ENCODE data around the gene KSR1. TPM values are rescaled to one million over a fixed set of nuclear protein-coding genes. Genes with fewer than 3 reads are reported as not detected.

Gene KSR1
- total RNA-seq, 2 donors from 2014 or later: 33.7 to 46.3 TPM

GRCh38 chr17:27438348-27438998 lies 17.8 kb upstream of the KSR1 start:
- no peaks in the 10 kb centered on the region for H3K27me3 Mint-ChIP-seq (ENCODE audit: insufficient read depth)
- H3K36me3 ChIP-seq (ENCODE audit: control insufficient read depth, insufficient read depth, low read length): no peaks in the 10 kb centered on the region
- H3K27ac ChIP-seq (ENCODE audit: low read depth, low read length): no peak overlapping the region
- no peaks in the 10 kb centered on the region for H3K9me3 ChIP-seq (ENCODE audit: control insufficient read depth, low read length)
- no peak overlapping the region for H3K9ac ChIP-seq (ENCODE audit: extremely low read depth, low read length, poor library complexity, severe bottlenecking)
- H3K36me3 Mint-ChIP-seq (ENCODE audit: low read depth): no peaks in the 10 kb centered on the region
- H3K27ac Mint-ChIP-seq: no peak overlapping the region
- TF ChIP-seq CTCF (conservative IDR thresholded peaks at IDR 0.05): no peak
- DNase-seq: no peak
- H3K4me3 Mint-ChIP-seq: no peak overlapping the region
- H3K9me3 Mint-ChIP-seq: no peaks in the 10 kb centered on the region
- H3K4me3 ChIP-seq (ENCODE audit: low read length): no peak overlapping the region
- H3K4me1 Mint-ChIP-seq: no peaks in the 10 kb centered on the region
- no peaks in the 10 kb centered on the region for H3K4me1 ChIP-seq (ENCODE audit: control insufficient read depth, insufficient read depth, low read length)
- whole genome bisulfite sequencing, 2 experiments (ENCODE audit: insufficient coverage in 1 of 2, insufficient read length in 1 of 2): 93% methylated on average over 7 to 10 of the region's 10 CpGs
- H3K27me3 ChIP-seq (ENCODE audit: control insufficient read depth, insufficient read depth, low read length, poor library complexity, severe bottlenecking): no peaks in the 10 kb centered on the region

GRCh38 chr17:27439342-27439741 lies 16.9 kb upstream of the KSR1 start:
- Mint-ChIP-seq H3K27me3 (ENCODE audit: insufficient read depth) (no peaks in the 10 kb centered on the region), H3K4me3 (no peak overlapping the region), H3K36me3 (ENCODE audit: low read depth) (no peaks in the 10 kb centered on the region), H3K27ac (no peak overlapping the region), H3K4me1 (no peaks in the 10 kb centered on the region), H3K9me3 (no peaks in the 10 kb centered on the region)
- no peaks in the 10 kb centered on the region for H3K27me3 ChIP-seq (ENCODE audit: control insufficient read depth, insufficient read depth, low read length, poor library complexity, severe bottlenecking)
- H3K9me3 ChIP-seq (ENCODE audit: control insufficient read depth, low read length): no peaks in the 10 kb centered on the region
- no peak for TF ChIP-seq CTCF (conservative IDR thresholded peaks at IDR 0.05)
- H3K27ac ChIP-seq (ENCODE audit: low read depth, low read length): no peak overlapping the region
- no peaks in the 10 kb centered on the region for H3K36me3 ChIP-seq (ENCODE audit: control insufficient read depth, insufficient read depth, low read length)
- H3K4me3 ChIP-seq (ENCODE audit: low read length): no peak overlapping the region
- H3K4me1 ChIP-seq (ENCODE audit: control insufficient read depth, insufficient read depth, low read length): no peaks in the 10 kb centered on the region
- H3K9ac ChIP-seq (ENCODE audit: extremely low read depth, low read length, poor library complexity, severe bottlenecking): no peak overlapping the region
- DNase-seq: no peak
- 65 to 73% methylated on average over 4 of the region's 4 CpGs for WGBS, 2 experiments (ENCODE audit: insufficient coverage in 1 of 2, insufficient read length in 1 of 2)

- Mint-ChIP-seq H3K27ac (no peak overlapping the region), H3K27me3 (ENCODE audit: insufficient read depth) (peaks cover 8% of the 10 kb centered on the region), H3K4me1 (no peaks in the 10 kb centered on the region), H3K4me3 (no peak overlapping the region), H3K36me3 (ENCODE audit: low read depth) (no peaks in the 10 kb centered on the region), H3K9me3 (no peaks in the 10 kb centered on the region)
- WGBS, 2 experiments (ENCODE audit: insufficient coverage in 1 of 2, insufficient read length in 1 of 2): 52 to 65% methylated on average over 4 to 5 of the region's 5 CpGs
- no peaks in the 10 kb centered on the region for H3K9me3 ChIP-seq (ENCODE audit: control insufficient read depth, low read length)
- no peaks in the 10 kb centered on the region for H3K36me3 ChIP-seq (ENCODE audit: control insufficient read depth, insufficient read depth, low read length)
- no peak overlapping the region for H3K27ac ChIP-seq (ENCODE audit: low read depth, low read length)
- DNase-seq: no peak
- H3K4me3 ChIP-seq (ENCODE audit: low read length): no peak overlapping the region
- H3K4me1 ChIP-seq (ENCODE audit: control insufficient read depth, insufficient read depth, low read length): no peaks in the 10 kb centered on the region
- H3K9ac ChIP-seq (ENCODE audit: extremely low read depth, low read length, poor library complexity, severe bottlenecking): no peak overlapping the region
- no peak for TF ChIP-seq CTCF (conservative IDR thresholded peaks at IDR 0.05)
- peaks cover 2% of the 10 kb centered on the region for H3K27me3 ChIP-seq (ENCODE audit: control insufficient read depth, insufficient read depth, low read length, poor library complexity, severe bottlenecking)
Measured at GRCh38 chr17:27442702-27443101, 13.5 kb upstream of the KSR1 start.
